IMR-90 (cell line): ENCODE measurements around the gene S1PR5. TPM values are rescaled to one million over a fixed set of nuclear protein-coding genes. Genes with fewer than 3 reads are reported as not detected.

ENCODE experiments used
- ATAC-seq: fragments of 200-7000 bp; cut with Tn5 transposase; 2 replicates; pipeline ENCODE4 v1.9.1; 2020; ENCODE audit warnings: low read depth, mild to moderate bottlenecking, moderate library complexity
- BruUV-seq: library from RNA; stranded (reverse); fragments of 400-500 nt; replicated peaks from 2 replicates; lab custom pipeline; 2021; lab: Mats Ljungman, UMichigan
- CTCF ChIA-PET: fragments of 300-600 bp; formaldehyde crosslinking; extraction: SDS; loops from one replicate; lab custom pipeline; 2021; ENCODE audit warnings: antibody characterized with exemption; lab: Yijun Ruan, JAX
- POLR2A ChIA-PET: fragments of 300-600 bp; sonication (Branson Sonifier 250); formaldehyde crosslinking; loops from one replicate; lab custom pipeline; 2022; ENCODE audit warnings: antibody characterized with exemption; ENCODE audit not compliant: unreplicated experiment; lab: Charles Lee
- DNase-seq: peaks from one replicate; pipeline ENCODE4 v3.0.0; 2013
- H2AFZ ChIP-seq: replicated peaks from 2 replicates; pipeline ENCODE3; 2013; ENCODE audit warnings: low read length, mild to moderate bottlenecking; ENCODE audit not compliant: poor library complexity
- H2AK5ac ChIP-seq: 2 replicates; pipeline ENCODE4 v1.6.1; 2013; ENCODE audit warnings: low read depth, low read length, inconsistent platforms
- H2AK9ac ChIP-seq: replicated peaks from 2 replicates; pipeline ENCODE3; 2013; ENCODE audit warnings: mild to moderate bottlenecking, low read depth, low read length, moderate library complexity; ENCODE audit not compliant: poor library complexity
- H2BK120ac ChIP-seq: 2 replicates; pipeline ENCODE4 v1.6.1; 2013; ENCODE audit warnings: low read depth, low read length, inconsistent platforms
- H2BK15ac ChIP-seq: 3 replicates; pipeline ENCODE4 v1.6.1; 2013; ENCODE audit warnings: low read depth, low read length, inconsistent platforms
- H2BK20ac ChIP-seq: 2 replicates; pipeline ENCODE4 v1.6.1; 2013; ENCODE audit warnings: low read depth, mild to moderate bottlenecking, inconsistent platforms, low read length, moderate library complexity
- H2BK5ac ChIP-seq: 2 replicates; pipeline ENCODE4 v1.6.1; 2013; ENCODE audit warnings: mild to moderate bottlenecking, low read depth, low read length, inconsistent platforms; ENCODE audit not compliant: poor library complexity, severe bottlenecking
- H3K14ac ChIP-seq: replicated peaks from 2 replicates; pipeline ENCODE4 v1.6.1; 2013; ENCODE audit warnings: low read depth, low read length, inconsistent platforms
- H3K18ac ChIP-seq: 2 replicates; pipeline ENCODE4 v1.6.1; 2013; ENCODE audit warnings: low read depth, low read length, control low read depth
- H3K23ac ChIP-seq: 2 replicates; pipeline ENCODE4 v1.6.1; 2013; ENCODE audit warnings: low read depth, low read length, inconsistent platforms
- H3K27ac ChIP-seq: 2 replicates; pipeline ENCODE4 v1.5.1; 2013; ENCODE audit warnings: mild to moderate bottlenecking, control low read depth, low read length; ENCODE audit not compliant: insufficient read depth
- H3K27me3 ChIP-seq: 2 replicates; pipeline ENCODE4 v1.6.1; 2013; ENCODE audit warnings: low read length; ENCODE audit not compliant: control insufficient read depth, insufficient read depth
- H3K36me3 ChIP-seq: 2 replicates; pipeline ENCODE4 v1.6.1; 2013; ENCODE audit warnings: low read length, mixed read lengths; ENCODE audit not compliant: control insufficient read depth, insufficient read depth
- H3K4ac ChIP-seq: 2 replicates; pipeline ENCODE4 v1.6.1; 2013; ENCODE audit warnings: low read depth, low read length, inconsistent platforms
- H3K4me1 ChIP-seq: 2 replicates; pipeline ENCODE4 v1.6.1; 2013; ENCODE audit warnings: low read length, mixed read lengths; ENCODE audit not compliant: control insufficient read depth, insufficient read depth
- H3K4me2 ChIP-seq: 2 replicates; pipeline ENCODE4 v1.6.1; 2013; ENCODE audit warnings: low read depth, mild to moderate bottlenecking, control low read depth, low read length, moderate library complexity
- H3K4me3 ChIP-seq: 2 replicates; pipeline ENCODE4 v1.5.1; 2013; ENCODE audit warnings: low read depth, mild to moderate bottlenecking, control low read depth, low read length, moderate library complexity; ENCODE audit not compliant: insufficient read depth
- H3K56ac ChIP-seq: 2 replicates; pipeline ENCODE4 v1.6.1; 2013; ENCODE audit warnings: low read length, inconsistent platforms; ENCODE audit not compliant: insufficient read depth; ENCODE audit errors: extremely low read depth
- H3K79me1 ChIP-seq, 2 experiments: 2 replicates each; pipeline ENCODE4 v1.6.1; 2013; ENCODE audit warnings: low read length in 2 of 2, inconsistent platforms in 1 of 2, low read depth in 1 of 2
- H3K9ac ChIP-seq: 2 replicates; pipeline ENCODE4 v1.6.1; 2013; ENCODE audit warnings: low read depth, low read length, control low read depth
- H3K9me1 ChIP-seq: 2 replicates; pipeline ENCODE4 v1.6.1; 2013; ENCODE audit warnings: low read length, inconsistent platforms; ENCODE audit not compliant: insufficient read depth
- H3K9me3 ChIP-seq: 2 replicates; pipeline ENCODE4 v1.6.1; 2013; ENCODE audit warnings: low read length; ENCODE audit not compliant: control insufficient read depth, insufficient read depth
- H4K20me1 ChIP-seq: 2 replicates; pipeline ENCODE4 v1.6.1; 2013; ENCODE audit warnings: low read length, inconsistent platforms; ENCODE audit not compliant: insufficient read depth
- H4K5ac ChIP-seq: 2 replicates; pipeline ENCODE4 v1.6.1; 2013; ENCODE audit warnings: mild to moderate bottlenecking, low read depth, low read length, control low read depth
- H4K8ac ChIP-seq, 2 experiments: 2 replicates each; pipeline ENCODE4 v1.6.1; 2013; ENCODE audit warnings: low read depth in 2 of 2, low read length in 2 of 2, control low read depth in 1 of 2, inconsistent platforms in 1 of 2
- H4K91ac ChIP-seq: 2 replicates; pipeline ENCODE4 v1.6.1; 2013; ENCODE audit warnings: low read depth, low read length, inconsistent platforms; ENCODE audit not compliant: insufficient read depth
- BHLHE40 ChIP-seq: fragments of 150-350 bp; IDR thresholded peaks from 2 replicates; pipeline ENCODE4 v1.6.1; 2016; ENCODE audit warnings: mild to moderate bottlenecking, low read depth, low read length
- CEBPB ChIP-seq: IDR thresholded peaks from 2 replicates; pipeline ENCODE4 v1.6.1; 2012; ENCODE audit warnings: low read depth, low read length, improper control_type of control experiment
- CHD1 ChIP-seq: IDR thresholded peaks from 2 replicates; pipeline ENCODE4 v1.6.1; 2012; ENCODE audit warnings: low read depth, low read length, improper control_type of control experiment
- FOS ChIP-seq: fragments of 150-350 bp; IDR thresholded peaks from 2 replicates; pipeline ENCODE4 v1.6.1; 2016; ENCODE audit warnings: low read depth, low read length
- MAFK ChIP-seq: IDR thresholded peaks from 2 replicates; pipeline ENCODE4 v1.6.1; 2012; ENCODE audit warnings: low read depth, low read length, improper control_type of control experiment
- MAZ ChIP-seq: IDR thresholded peaks from 2 replicates; pipeline ENCODE4 v1.6.1; 2012; ENCODE audit warnings: low read depth, mild to moderate bottlenecking, low read length, improper control_type of control experiment, moderate library complexity, borderline replicate concordance
- MXI1 ChIP-seq: IDR thresholded peaks from 2 replicates; pipeline ENCODE4 v1.6.1; 2012; ENCODE audit warnings: low read depth, mild to moderate bottlenecking, low read length, moderate library complexity, borderline replicate concordance
- NFE2L2 ChIP-seq: fragments of 150-350 bp; IDR thresholded peaks from 2 replicates; pipeline ENCODE4 v1.6.1; 2016; ENCODE audit warnings: low read depth, mild to moderate bottlenecking, low read length
- RAD21 ChIP-seq: IDR thresholded peaks from 2 replicates; pipeline ENCODE4 v1.6.1; 2012; ENCODE audit warnings: low read length, improper control_type of control experiment
- RCOR1 ChIP-seq: IDR thresholded peaks from 2 replicates; pipeline ENCODE4 v1.6.1; 2012; ENCODE audit warnings: mild to moderate bottlenecking, low read length, improper control_type of control experiment; ENCODE audit not compliant: insufficient replicate concordance
- RFX5 ChIP-seq: IDR thresholded peaks from 2 replicates; pipeline ENCODE4 v1.8.0; 2012; ENCODE audit warnings: low read depth, mild to moderate bottlenecking, low read length, moderate library complexity
- WGBS, 2 experiments: methylation state at CpG; one replicate each; pipeline versions ENCODE4 v1.1.5 to v1.1.7; 2013; ENCODE audit warnings: missing lambda C conversion rate in 2 of 2; ENCODE audit not compliant: insufficient read length in 1 of 2; ENCODE audit errors: extremely low coverage in 2 of 2; 5-methylcytosine and 5-hydroxymethylcytosine counted together
- dilution Hi-C: fragments of 300-500 bp; cut with HindIII; formaldehyde crosslinking; loops from one replicate; pipeline ENCODE4 v1.14.3; 2018; ENCODE audit warnings: low sequenced_read_pairs; ENCODE audit not compliant: unreplicated experiment
- in situ Hi-C: fragments of 300-500 bp; cut with MboI; formaldehyde crosslinking; loops from 3 replicates; pipeline ENCODE4 v1.14.3; 2019; ENCODE audit warnings: low sequenced_read_pairs, inconsistent platforms, mixed read lengths
- intact Hi-C: fragments of 100-400 bp; cut with micrococcal nuclease; formaldehyde crosslinking; loops from 2 replicates; pipeline ENCODE4 v1.10.0; 2022
- polyA plus RNA-seq, 3 experiments: library from polyadenylated mRNA; depleted of rRNA; stranded (reverse); fragments of >200 nt; gene quantifications; 2 replicates each; pipeline ENCODE4 v1.2.3, GENCODE V29; 2012; ENCODE audit warnings: low replicate concordance in 1 of 3
- total RNA-seq: library from RNA; depleted of rRNA; stranded (reverse); fragments of >200 nt; gene quantifications from 2 replicates; pipeline ENCODE4 v1.2.3, GENCODE V29; 2012
- TF ChIP-seq, protein P1 (sequence below): conservative IDR thresholded peaks from 2 replicates; pipeline ENCODE4 v1.5.1; 2012; ENCODE audit warnings: mild to moderate bottlenecking, low read depth, low read length, improper control_type of control experiment
- TF ChIP-seq, protein P2 (sequence below): fragments of 150-350 bp; IDR thresholded peaks from 2 replicates; pipeline ENCODE4 v1.6.1; 2017; ENCODE audit warnings: mild to moderate bottlenecking, antibody characterized with exemption, low read length, low read depth
- TF ChIP-seq, protein P3 (sequence below): fragments of 150-350 bp; IDR thresholded peaks from 2 replicates; pipeline ENCODE4 v1.6.1; 2016; ENCODE audit warnings: low read depth, mild to moderate bottlenecking, low read length, moderate library complexity, borderline replicate concordance

Gene S1PR5
- total and polyA plus RNA-seq, 2 of the 4 experiments (the other 2 are of a cell fraction): 0.36 to 0.55 TPM

DNA sequence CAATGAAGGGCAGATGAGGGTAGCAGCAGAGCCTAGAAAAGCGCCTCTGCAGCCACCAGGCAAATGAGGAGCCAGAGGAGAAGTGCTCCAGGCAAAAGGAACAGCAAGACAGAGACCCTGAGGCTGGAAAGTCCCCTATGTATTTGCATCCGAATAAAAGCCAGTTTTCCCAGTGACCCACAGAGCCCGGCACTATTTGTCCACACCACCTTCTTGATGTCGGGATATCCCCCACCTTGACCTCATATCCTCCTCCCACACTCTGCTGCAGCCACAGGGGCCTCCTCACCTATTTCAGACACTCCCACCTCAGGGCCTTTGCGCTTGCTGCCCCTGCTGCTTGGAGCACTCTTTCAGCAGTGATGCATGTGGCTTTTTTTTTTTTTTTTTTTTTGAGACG, 33.1 kb upstream of the S1PR5 start:
- no peak overlapping the region for H4K91ac ChIP-seq
- POLR2A ChIA-PET: no interaction called here
- H3K4me3 ChIP-seq: no peak overlapping the region
- H2BK15ac ChIP-seq: no peak overlapping the region
- H3K4ac ChIP-seq: no peak overlapping the region
- H4K20me1 ChIP-seq: peaks cover 8% of the 10 kb centered on the region
- no peak overlapping the region for H2BK20ac ChIP-seq
- no peak overlapping the region for H3K56ac ChIP-seq
- no peak overlapping the region for H4K8ac ChIP-seq
- intact Hi-C loops (no loop called here), dilution Hi-C loops (no loop called here), in situ Hi-C loops (no loop called here)
- WGBS, 2 experiments: 92% methylated on average over 2 of the region's 6 CpGs; no CpG with 5 or more reads in 1 of the 2 experiments
- no TSS peak for BruUV-seq
- CTCF ChIA-PET: no interaction called here
- H3K14ac ChIP-seq: no peak overlapping the region
- H3K36me3 ChIP-seq: peaks cover 64% of the 10 kb centered on the region
- no peak overlapping the region for H2AK5ac ChIP-seq
- H3K27ac ChIP-seq: no peak overlapping the region
- H3K4me1 ChIP-seq: no peaks in the 10 kb centered on the region
- ATAC-seq (no peak), DNase-seq (no peak)
- H3K9ac ChIP-seq: no peak overlapping the region
- H3K9me3 ChIP-seq: no peaks in the 10 kb centered on the region
- H3K23ac ChIP-seq: no peak overlapping the region
- TF ChIP-seq NFE2L2 (no peak), MAFK (no peak), RFX5 (no peak), RCOR1 (no peak), MAZ (no peak), BHLHE40 (no peak), CHD1 (no peak), MXI1 (no peak), FOS (no peak), RAD21 (no peak), CEBPB (no peak)
- TF ChIP-seq, protein P1, sequence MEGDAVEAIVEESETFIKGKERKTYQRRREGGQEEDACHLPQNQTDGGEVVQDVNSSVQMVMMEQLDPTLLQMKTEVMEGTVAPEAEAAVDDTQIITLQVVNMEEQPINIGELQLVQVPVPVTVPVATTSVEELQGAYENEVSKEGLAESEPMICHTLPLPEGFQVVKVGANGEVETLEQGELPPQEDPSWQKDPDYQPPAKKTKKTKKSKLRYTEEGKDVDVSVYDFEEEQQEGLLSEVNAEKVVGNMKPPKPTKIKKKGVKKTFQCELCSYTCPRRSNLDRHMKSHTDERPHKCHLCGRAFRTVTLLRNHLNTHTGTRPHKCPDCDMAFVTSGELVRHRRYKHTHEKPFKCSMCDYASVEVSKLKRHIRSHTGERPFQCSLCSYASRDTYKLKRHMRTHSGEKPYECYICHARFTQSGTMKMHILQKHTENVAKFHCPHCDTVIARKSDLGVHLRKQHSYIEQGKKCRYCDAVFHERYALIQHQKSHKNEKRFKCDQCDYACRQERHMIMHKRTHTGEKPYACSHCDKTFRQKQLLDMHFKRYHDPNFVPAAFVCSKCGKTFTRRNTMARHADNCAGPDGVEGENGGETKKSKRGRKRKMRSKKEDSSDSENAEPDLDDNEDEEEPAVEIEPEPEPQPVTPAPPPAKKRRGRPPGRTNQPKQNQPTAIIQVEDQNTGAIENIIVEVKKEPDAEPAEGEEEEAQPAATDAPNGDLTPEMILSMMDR: no peak
- TF ChIP-seq, protein P2, sequence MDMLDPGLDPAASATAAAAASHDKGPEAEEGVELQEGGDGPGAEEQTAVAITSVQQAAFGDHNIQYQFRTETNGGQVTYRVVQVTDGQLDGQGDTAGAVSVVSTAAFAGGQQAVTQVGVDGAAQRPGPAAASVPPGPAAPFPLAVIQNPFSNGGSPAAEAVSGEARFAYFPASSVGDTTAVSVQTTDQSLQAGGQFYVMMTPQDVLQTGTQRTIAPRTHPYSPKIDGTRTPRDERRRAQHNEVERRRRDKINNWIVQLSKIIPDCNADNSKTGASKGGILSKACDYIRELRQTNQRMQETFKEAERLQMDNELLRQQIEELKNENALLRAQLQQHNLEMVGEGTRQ: no peak
- TF ChIP-seq, protein P3, sequence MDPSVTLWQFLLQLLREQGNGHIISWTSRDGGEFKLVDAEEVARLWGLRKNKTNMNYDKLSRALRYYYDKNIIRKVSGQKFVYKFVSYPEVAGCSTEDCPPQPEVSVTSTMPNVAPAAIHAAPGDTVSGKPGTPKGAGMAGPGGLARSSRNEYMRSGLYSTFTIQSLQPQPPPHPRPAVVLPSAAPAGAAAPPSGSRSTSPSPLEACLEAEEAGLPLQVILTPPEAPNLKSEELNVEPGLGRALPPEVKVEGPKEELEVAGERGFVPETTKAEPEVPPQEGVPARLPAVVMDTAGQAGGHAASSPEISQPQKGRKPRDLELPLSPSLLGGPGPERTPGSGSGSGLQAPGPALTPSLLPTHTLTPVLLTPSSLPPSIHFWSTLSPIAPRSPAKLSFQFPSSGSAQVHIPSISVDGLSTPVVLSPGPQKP: no peak
- 0 out of 2 replicates have a peak, but pooled peaks cover 4% of the 10 kb centered on the region for H3K9me1 ChIP-seq
- peaks cover 8 to 31% of the 10 kb centered on the region in 2 experiments; a peak in 3 of 4 replicates for H3K79me1 ChIP-seq
- no peak overlapping the region for H2AK9ac ChIP-seq
- no peak overlapping the region for H2AFZ ChIP-seq
- no peaks in the 10 kb centered on the region for H3K27me3 ChIP-seq
- no peak overlapping the region for H3K18ac ChIP-seq
- no peak overlapping the region for H2BK120ac ChIP-seq
- H4K5ac ChIP-seq: no peak overlapping the region
- H3K4me2 ChIP-seq: no peak overlapping the region
- no peak overlapping the region for H2BK5ac ChIP-seq
